ENCODE measurements around the gene OSBP2. TPM values are rescaled to one million over a fixed set of nuclear protein-coding genes. Genes with fewer than 3 reads are reported as not detected.

Gene OSBP2
- total RNA-seq = 1 to 10 TPM in 3 of 4 donors, under 1 TPM in 1; 0.35 to 3.5 (median 1.8) TPM

GRCh38 chr22:30694640-30695350 lies at the start of gene OSBP2:
TSS of gene OSBP2 (plus strand) at chr22:30694874. CDS start at chr22:30694910, 36 bp downstream.
- Histone ChIP-seq H3K4me1 (peaks cover 0 to 17% (median 4%) of the 10 kb centered on the region in 3 donors), H3K4me3 (peak within 1 kb of the TSS; percentile 48 to 69), H3K27ac (peak within 1 kb of the TSS in 1 of 4 donors; percentile 58), H3K9me3 (no peaks in the 10 kb centered on the region), H3K36me3 (no peaks in the 10 kb centered on the region), H3K27me3 (no peaks in the 10 kb centered on the region)
- peak in 2 of 4 experiments; percentile 10 to 12 for TF ChIP-seq CTCF (IDR thresholded peaks at IDR 0.05)
- no peak for TF ChIP-seq POLR2A (IDR thresholded peaks at IDR 0.05)
- TF ChIP-seq EP300 (IDR thresholded peaks at IDR 0.05) = no peak
- no peak for TF ChIP-seq POLR2AphosphoS5 (IDR thresholded peaks at IDR 0.05)
- no CpG with 5 or more reads among the region's 88 CpGs for WGBS, 2 donors (ENCODE audit: low coverage in 1 of 2)
- ATAC-seq = peak; percentile 66

GRCh38 chr22:30646518-30647160 lies 48.0 kb upstream of the OSBP2 start:
- no peaks in the 10 kb centered on the region for H3K9me3 ChIP-seq
- no peak overlapping the region for H3K27ac ChIP-seq
- TF ChIP-seq CTCF (IDR thresholded peaks at IDR 0.05) = no peak
- TF ChIP-seq EP300 (IDR thresholded peaks at IDR 0.05) = no peak
- no peak for TF ChIP-seq POLR2AphosphoS5 (IDR thresholded peaks at IDR 0.05)
- no peak for TF ChIP-seq POLR2A (IDR thresholded peaks at IDR 0.05)
- no peak overlapping the region for H3K4me3 ChIP-seq
- H3K36me3 ChIP-seq = peaks cover 0 to 21% of the 10 kb centered on the region in 2 donors
- WGBS, 2 donors (ENCODE audit: low coverage in 1 of 2) = 90 to 100% methylated on average over 5 to 10 of the region's 25 CpGs
- H3K4me1 ChIP-seq = peaks cover 0 to 28% (median 3%) of the 10 kb centered on the region in 3 donors
- no peak for ATAC-seq
- no peaks in the 10 kb centered on the region for H3K27me3 ChIP-seq

DNA sequence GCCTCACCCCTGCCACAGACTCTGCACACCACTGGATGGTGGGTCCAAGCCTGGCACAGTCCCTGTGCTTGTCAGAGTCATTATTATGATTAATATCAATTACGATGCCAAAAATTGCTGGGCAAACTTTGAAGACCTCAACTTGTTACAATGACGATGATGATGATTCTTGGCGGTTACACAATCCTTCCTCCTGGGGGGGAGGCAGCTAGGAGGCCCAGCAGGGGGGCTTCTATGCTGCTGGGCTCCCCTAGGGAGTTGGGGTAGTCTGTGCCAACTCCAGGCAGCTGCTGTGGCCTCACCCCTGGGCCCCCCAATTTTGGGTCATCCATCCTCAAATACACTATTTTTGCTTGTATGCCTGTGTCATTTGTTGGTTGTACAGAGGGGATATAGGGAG lies 47.1 kb upstream of the OSBP2 start:
- H3K27ac ChIP-seq = no peak overlapping the region
- peaks cover 0 to 21% of the 10 kb centered on the region in 2 donors for H3K36me3 ChIP-seq
- WGBS, 2 donors (ENCODE audit: low coverage in 1 of 2) = 83% methylated on average over 3 of the region's 3 CpGs; no CpG with 5 or more reads in 1 of the 2 donors
- H3K4me1 ChIP-seq = peaks cover 0 to 28% (median 3%) of the 10 kb centered on the region in 3 donors
- H3K9me3 ChIP-seq = no peaks in the 10 kb centered on the region
- H3K4me3 ChIP-seq = no peak overlapping the region
- no peaks in the 10 kb centered on the region for H3K27me3 ChIP-seq
- no peak for ATAC-seq
- no peak for TF ChIP-seq POLR2AphosphoS5 (IDR thresholded peaks at IDR 0.05)
- no peak for TF ChIP-seq EP300 (IDR thresholded peaks at IDR 0.05)
- TF ChIP-seq CTCF (IDR thresholded peaks at IDR 0.05) = no peak
- no peak for TF ChIP-seq POLR2A (IDR thresholded peaks at IDR 0.05)

DNA sequence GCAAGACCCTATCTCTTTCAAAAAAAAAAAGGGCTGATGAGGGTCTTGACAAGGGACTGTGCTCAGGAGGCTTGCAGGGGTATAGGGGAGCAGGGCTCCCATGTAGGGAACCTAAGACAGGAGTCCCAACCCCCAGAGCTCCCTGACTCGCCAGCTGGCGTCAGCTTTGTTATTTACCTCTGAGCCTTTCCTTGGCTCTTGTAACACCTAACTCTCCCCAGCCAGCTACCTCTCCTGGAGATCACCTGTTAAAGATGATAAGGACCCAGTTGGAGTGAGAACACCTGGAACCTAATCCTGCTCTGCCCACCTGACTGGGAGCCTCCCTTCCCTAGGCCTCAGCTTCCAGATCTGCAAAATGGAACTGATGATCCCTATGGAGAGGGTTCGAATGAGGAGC lies 45.8 kb upstream of the OSBP2 start:
- peak overlapping the region in 1 of 4 donors; percentile 47 for H3K27ac ChIP-seq
- TF ChIP-seq POLR2A (IDR thresholded peaks at IDR 0.05) = no peak
- TF ChIP-seq CTCF (IDR thresholded peaks at IDR 0.05) = no peak
- TF ChIP-seq POLR2AphosphoS5 (IDR thresholded peaks at IDR 0.05) = no peak
- no peak for TF ChIP-seq EP300 (IDR thresholded peaks at IDR 0.05)
- H3K36me3 ChIP-seq = peaks cover 0 to 21% of the 10 kb centered on the region in 2 donors
- no peak for ATAC-seq
- peaks cover 0 to 18% (median 1%) of the 10 kb centered on the region in 3 donors for H3K4me1 ChIP-seq
- no peaks in the 10 kb centered on the region for H3K9me3 ChIP-seq
- WGBS, 2 donors (ENCODE audit: low coverage in 1 of 2) = 88% methylated on average over 2 of the region's 3 CpGs; no CpG with 5 or more reads in 1 of the 2 donors
- H3K27me3 ChIP-seq = no peaks in the 10 kb centered on the region
- no peak overlapping the region for H3K4me3 ChIP-seq
